GM18517 (cell line): ENCODE measurements around the gene CEP350.

Experiments
- ATAC-seq: cut with Tn5 transposase; IDR thresholded peaks from one replicate; pipeline ENCODE4 v1.9.1; 2021; ENCODE audit warnings: mild to moderate bottlenecking, moderate library complexity; ENCODE audit not compliant: unreplicated experiment

Gene CEP350

GRCh38 chr1:180046674-180047073, 92.1 kb downstream of the CEP350 start:
- no peak for ATAC-seq

- no peak for ATAC-seq
Measured at GRCh38 chr1:180053594-180054567, 99.3 kb downstream of the CEP350 start.

- ATAC-seq, result no peak
Measured at GRCh38 chr1:180057883-180058396, 103.3 kb downstream of the CEP350 start.

GRCh38 chr1:180061019-180061418, 106.4 kb downstream of the CEP350 start:
- ATAC-seq, result no peak

GRCh38 chr1:180062452-180062971, 107.9 kb downstream of the CEP350 start:
- ATAC-seq, result no peak

- ATAC-seq, result no peak
Measured at GRCh38 chr1:180065408-180065807, 110.8 kb downstream of the CEP350 start.

- no peak for ATAC-seq
Measured at GRCh38 chr1:180066150-180066549, 111.5 kb downstream of the CEP350 start.

GRCh38 chr1:180070286-180070685, 115.7 kb downstream of the CEP350 start:
- no peak for ATAC-seq

- ATAC-seq, result no peak
Measured at GRCh38 chr1:180071759-180072158, 117.1 kb downstream of the CEP350 start.

- ATAC-seq, result no peak
Measured at GRCh38 chr1:180080439-180080838, 125.8 kb downstream of the CEP350 start.

- no peak for ATAC-seq
Measured at GRCh38 chr1:180081474-180081873, 126.9 kb downstream of the CEP350 start.

- ATAC-seq, result no peak
Measured at GRCh38 chr1:180083164-180083563, 128.6 kb downstream of the CEP350 start.

GRCh38 chr1:180084867-180085266, 130.3 kb downstream of the CEP350 start:
- ATAC-seq, result no peak

GRCh38 chr1:180085331-180085730, 130.7 kb downstream of the CEP350 start:
- no peak for ATAC-seq

GRCh38 chr1:180092931-180093650, 138.5 kb downstream of the CEP350 start:
- ATAC-seq, result no peak

GRCh38 chr1:180094705-180095295, 140.2 kb downstream of the CEP350 start:
- ATAC-seq, result no peak

GRCh38 chr1:180096584-180097325, 142.1 kb downstream of the CEP350 start:
- ATAC-seq, result no peak

- ATAC-seq, result no peak
Measured at GRCh38 chr1:180097326-180097605, 142.7 kb downstream of the CEP350 start.

GRCh38 chr1:180101411-180101810, 146.8 kb downstream of the CEP350 start:
- no peak for ATAC-seq

- ATAC-seq, result no peak
Measured at GRCh38 chr1:180103819-180104218, 149.2 kb downstream of the CEP350 start.

- no peak for ATAC-seq
Measured at GRCh38 chr1:180112091-180112490, 157.5 kb downstream of the CEP350 start.
